Esophagus (tissue), 2 donors: Measurements from ENCODE around the gene PPARG. TPM values are rescaled to one million over a fixed set of nuclear protein-coding genes. Genes with fewer than 3 reads are reported as not detected.
"Not testable (repeated sequence)": the region's sequence is repeated elsewhere in the genome, so short reads cannot be mapped to it uniquely, and the experiment has no call there.

Experiments used
- H3K27ac ChIP-seq, 2 donors: one replicate each; pipeline ENCODE4 v1.5.1; 2013; ENCODE audit warnings: low read depth in 2 of 2, mild to moderate bottlenecking in 2 of 2, inconsistent platforms in 1 of 2, low read length in 1 of 2, moderate library complexity in 1 of 2
- H3K27me3 ChIP-seq, 2 donors: one replicate each; pipeline ENCODE4 v1.6.1; 2013; ENCODE audit warnings: low read length in 2 of 2, control low read depth in 1 of 2, mild to moderate bottlenecking in 1 of 2; ENCODE audit not compliant: insufficient read depth in 2 of 2, control insufficient read depth in 1 of 2
- H3K36me3 ChIP-seq, 2 donors: one replicate each; pipeline ENCODE4 v1.6.1; 2013; ENCODE audit warnings: low read length in 1 of 2; ENCODE audit not compliant: control insufficient read depth in 2 of 2, insufficient read depth in 2 of 2
- H3K4me1 ChIP-seq, 2 donors: one replicate each; pipeline ENCODE4 v1.6.1; 2013; ENCODE audit warnings: low read length in 1 of 2; ENCODE audit not compliant: control insufficient read depth in 2 of 2, insufficient read depth in 2 of 2
- H3K4me3 ChIP-seq, 2 donors: one replicate each; pipeline ENCODE4 v1.5.1; 2013; ENCODE audit warnings: low read length in 2 of 2, mild to moderate bottlenecking in 2 of 2, low read depth in 1 of 2, moderate library complexity in 1 of 2
- H3K9me3 ChIP-seq, 2 donors: one replicate each; pipeline ENCODE4 v1.6.1; 2013; ENCODE audit warnings: mild to moderate bottlenecking in 2 of 2, low read depth in 1 of 2, low read length in 1 of 2, moderate library complexity in 1 of 2; ENCODE audit not compliant: control insufficient read depth in 2 of 2, insufficient read depth in 1 of 2
- WGBS, 2 donors: extraction: QIAGEN DNeasy Blood & Tissue Kit; methylation state at CpG; one replicate each; pipeline ENCODE4 v1.1.7; 2013; 5-methylcytosine and 5-hydroxymethylcytosine counted together
- polyA plus RNA-seq, 2 donors: library from polyadenylated mRNA; stranded (reverse); fragments of 200-250 nt; gene quantifications; one replicate each; pipeline ENCODE4 v1.2.3, GENCODE V29; 2013
- donor health status: healthy with polysubstance abuse.
- donor health status: Bipolar disorder and iron deficiency.

PPARG gene
- polyA plus RNA-seq, 2 donors, result 2.6 to 3.4 TPM

DNA sequence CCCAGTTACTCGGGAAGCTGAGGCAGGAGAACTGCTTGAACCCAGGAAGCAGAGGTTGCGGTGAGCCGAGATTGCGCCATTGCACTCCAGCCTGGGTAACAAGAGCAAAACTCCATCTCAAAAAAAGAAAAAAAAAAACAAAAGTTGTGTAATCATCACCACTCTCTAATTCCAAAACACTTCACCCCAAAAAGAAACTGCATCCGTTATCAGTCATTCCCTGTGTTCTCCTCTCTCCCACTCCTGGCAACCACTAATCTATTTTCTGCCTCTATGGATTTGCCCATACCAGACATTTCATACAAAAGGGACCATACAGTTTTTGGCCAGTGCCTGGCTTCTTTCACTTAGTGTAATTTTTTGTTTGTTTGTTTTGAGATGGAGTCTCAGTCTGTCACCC is 12.0 kb upstream of the PPARG start:
- not testable (repeated sequence) for H3K36me3 ChIP-seq, H3K4me3 ChIP-seq
- WGBS, 2 donors, result 90 to 92% methylated on average over 5 of the region's 5 CpGs

DNA sequence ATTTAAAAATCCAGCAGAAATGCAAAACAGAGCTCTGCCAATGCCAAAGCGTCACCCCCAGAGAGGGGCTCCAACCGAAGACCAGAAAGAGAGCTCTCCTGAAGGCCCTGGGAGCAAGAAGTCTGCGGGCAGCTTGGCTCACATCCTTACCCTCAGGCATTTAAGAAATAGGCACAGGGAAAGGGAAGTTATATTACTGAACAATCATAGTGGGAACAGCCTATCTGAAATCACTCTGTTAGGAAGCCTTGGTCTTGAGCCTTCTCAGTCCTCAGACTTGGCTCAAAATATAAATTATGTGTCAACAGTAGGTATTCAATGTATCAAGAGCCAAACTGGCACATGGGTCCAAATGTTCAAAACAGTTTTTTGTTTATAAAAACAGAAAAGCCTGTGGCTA is 10.3 kb upstream of the PPARG start:
- Histone ChIP-seq H3K4me3 (no peak overlapping the region), H3K9me3 (no peaks in the 10 kb centered on the region), H3K36me3 (no peaks in the 10 kb centered on the region), H3K4me1 (no peaks in the 10 kb centered on the region), H3K27me3 (no peaks in the 10 kb centered on the region), H3K27ac (no peak overlapping the region)
- WGBS, 2 donors, result 68 to 83% methylated on average over 3 of the region's 3 CpGs

More for the DNA sequence above, 12.0 kb upstream of the PPARG start:
- not testable (repeated sequence) for H3K27me3 ChIP-seq, H3K9me3 ChIP-seq, H3K4me1 ChIP-seq, H3K27ac ChIP-seq

DNA sequence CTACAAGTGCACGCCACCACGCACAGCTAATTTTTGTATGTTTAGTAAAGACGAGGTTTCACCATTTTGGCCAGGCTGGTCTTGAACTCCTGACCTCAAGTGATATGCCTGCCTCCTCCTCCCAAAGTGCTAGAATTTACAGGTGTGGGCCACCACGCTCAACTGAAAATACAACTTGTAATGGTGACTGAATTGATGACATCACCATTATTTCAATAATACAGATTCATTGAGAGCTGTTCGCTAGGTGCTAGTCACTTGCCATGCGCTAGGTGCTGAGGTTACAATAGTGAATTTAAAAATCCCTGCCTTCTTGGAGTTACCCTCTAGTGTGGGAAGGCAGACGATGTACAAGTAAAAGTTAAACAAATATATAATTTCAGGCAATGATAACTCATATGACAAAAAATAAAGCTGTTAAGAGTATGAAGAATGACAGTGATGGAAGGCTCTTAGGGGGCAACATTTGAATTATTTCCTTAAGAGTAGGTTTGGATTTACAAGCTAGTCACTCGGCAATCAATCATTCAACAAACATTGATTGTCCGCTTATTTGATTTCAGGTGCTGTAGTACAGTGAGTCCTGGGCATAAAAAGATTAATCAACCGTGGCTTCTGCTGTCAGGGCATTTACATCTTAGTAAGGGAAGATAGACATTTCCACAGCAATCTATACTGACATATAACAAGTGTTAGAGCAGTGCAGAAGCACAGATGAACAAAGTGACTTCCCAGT is 9.1 kb upstream of the PPARG start:
- Histone ChIP-seq H3K4me3 (no peak overlapping the region), H3K36me3 (no peaks in the 10 kb centered on the region), H3K27ac (no peak overlapping the region), H3K9me3 (no peaks in the 10 kb centered on the region), H3K27me3 (peaks cover 0 to under 1% of the 10 kb centered on the region in 2 donors), H3K4me1 (no peaks in the 10 kb centered on the region)
- WGBS, 2 donors, result 84 to 90% methylated on average over 10 of the region's 10 CpGs

DNA sequence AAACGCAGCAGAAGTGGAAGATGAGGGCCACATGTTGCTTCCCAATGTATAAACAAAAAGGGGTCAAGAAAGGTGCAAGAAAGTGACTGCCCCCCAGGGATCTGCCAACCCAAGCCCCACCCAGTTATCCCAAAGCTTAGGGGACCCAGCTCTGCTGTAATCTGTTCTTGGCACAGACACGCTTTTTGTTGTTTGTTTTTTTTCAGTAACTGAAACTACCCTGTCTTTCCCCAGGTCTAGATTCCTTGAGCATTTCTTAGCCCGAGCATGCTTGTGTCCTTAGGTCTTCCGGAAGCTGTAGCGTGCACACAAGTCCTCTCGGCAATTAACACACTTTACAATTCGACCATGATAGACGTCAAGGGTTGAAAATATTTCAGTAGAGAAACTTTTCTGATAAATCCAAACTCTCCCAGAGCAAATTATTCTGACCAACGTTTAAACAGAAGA is 8.5 kb upstream of the PPARG start:
- Histone ChIP-seq H3K27me3 (peaks cover 0 to 2% of the 10 kb centered on the region in 2 donors), H3K4me3 (no peak overlapping the region), H3K9me3 (no peaks in the 10 kb centered on the region), H3K4me1 (no peaks in the 10 kb centered on the region), H3K36me3 (no peaks in the 10 kb centered on the region), H3K27ac (no peak overlapping the region)
- 52 to 53% methylated on average over 9 of the region's 9 CpGs for WGBS, 2 donors

DNA sequence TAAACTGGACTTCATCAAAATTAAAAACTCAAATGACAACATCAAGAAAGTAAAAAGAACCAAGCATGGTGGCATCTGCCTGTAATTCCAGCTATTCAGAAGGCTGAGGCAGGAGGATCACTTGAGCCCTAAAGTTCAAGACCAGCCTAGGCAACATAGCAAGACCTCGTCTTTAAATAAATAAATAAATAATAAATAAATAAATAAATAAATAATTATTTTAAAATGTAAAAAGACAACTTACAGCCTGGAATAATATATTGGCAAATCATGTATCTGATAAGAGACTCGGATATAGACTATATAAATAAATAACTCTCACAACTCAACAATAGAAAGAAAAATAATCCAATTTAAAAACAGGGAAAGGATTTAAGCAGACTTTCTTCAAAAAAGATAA is 4.3 kb upstream of the PPARG start:
- peaks cover 0 to 6% of the 10 kb centered on the region in 2 donors for H3K27me3 ChIP-seq
- H3K9me3 ChIP-seq, result no peaks in the 10 kb centered on the region
- no peaks in the 10 kb centered on the region for H3K4me1 ChIP-seq
- H3K27ac ChIP-seq, result no peak overlapping the region
- no peaks in the 10 kb centered on the region for H3K36me3 ChIP-seq
- H3K4me3 ChIP-seq, result no peak overlapping the region
- 82 to 88% methylated on average over 2 of the region's 2 CpGs for WGBS, 2 donors

DNA sequence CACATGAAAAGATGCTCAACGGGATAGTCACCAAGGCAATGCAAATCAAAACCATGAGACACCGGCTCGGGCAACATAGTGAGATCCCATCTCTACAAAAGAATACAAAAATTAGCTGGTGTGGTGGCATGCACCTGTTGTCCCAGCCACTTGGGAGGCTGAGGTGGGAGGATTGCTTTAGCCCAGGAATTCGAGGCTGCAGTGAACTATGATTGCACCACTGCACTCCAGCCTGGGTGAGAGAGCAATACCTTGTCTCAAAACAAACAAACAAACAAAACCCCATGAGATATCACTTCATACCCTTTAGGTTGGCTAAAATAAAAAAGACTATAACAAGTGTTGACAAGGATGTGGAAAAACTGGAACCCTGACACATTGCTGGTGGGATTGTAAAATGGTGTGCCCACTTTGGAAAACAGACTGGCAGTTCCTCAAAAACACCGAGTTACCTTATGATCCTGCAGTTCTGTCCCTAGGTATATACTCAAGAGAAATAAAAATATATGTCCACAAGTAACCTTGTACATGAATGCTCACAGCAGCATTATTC is 3.8 kb upstream of the PPARG start:
- Histone ChIP-seq H3K27me3 (peaks cover 0 to 6% of the 10 kb centered on the region in 2 donors), H3K4me1 (no peaks in the 10 kb centered on the region), H3K27ac (no peak overlapping the region), H3K9me3 (no peaks in the 10 kb centered on the region), H3K36me3 (no peaks in the 10 kb centered on the region), H3K4me3 (no peak overlapping the region)
- WGBS, 2 donors, result 93% methylated on average over 5 of the region's 5 CpGs

DNA sequence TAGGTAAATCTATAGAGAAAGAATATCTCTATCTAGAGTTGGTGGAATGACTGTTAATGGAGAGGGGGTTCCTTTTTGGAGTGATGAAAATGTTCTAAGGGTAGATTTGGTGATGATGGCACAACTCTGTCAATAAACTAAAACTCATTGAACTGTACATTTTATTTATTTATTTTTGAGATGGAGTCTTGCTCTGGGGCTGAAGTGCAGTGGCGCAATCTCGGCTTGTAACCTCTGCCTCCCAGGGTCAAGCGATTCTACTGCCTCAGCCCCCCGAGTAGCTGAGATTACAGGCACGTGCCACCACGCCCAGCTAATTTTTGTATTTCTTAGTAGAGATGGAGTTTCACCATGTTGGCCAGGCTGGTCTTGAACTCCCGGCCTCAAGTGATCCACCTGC is 3.1 kb upstream of the PPARG start:
- not testable (repeated sequence) for H3K36me3 ChIP-seq, H3K9me3 ChIP-seq, H3K27me3 ChIP-seq, H3K27ac ChIP-seq, H3K4me1 ChIP-seq, H3K4me3 ChIP-seq
- WGBS, 2 donors, result 96% methylated on average over 7 of the region's 7 CpGs

DNA sequence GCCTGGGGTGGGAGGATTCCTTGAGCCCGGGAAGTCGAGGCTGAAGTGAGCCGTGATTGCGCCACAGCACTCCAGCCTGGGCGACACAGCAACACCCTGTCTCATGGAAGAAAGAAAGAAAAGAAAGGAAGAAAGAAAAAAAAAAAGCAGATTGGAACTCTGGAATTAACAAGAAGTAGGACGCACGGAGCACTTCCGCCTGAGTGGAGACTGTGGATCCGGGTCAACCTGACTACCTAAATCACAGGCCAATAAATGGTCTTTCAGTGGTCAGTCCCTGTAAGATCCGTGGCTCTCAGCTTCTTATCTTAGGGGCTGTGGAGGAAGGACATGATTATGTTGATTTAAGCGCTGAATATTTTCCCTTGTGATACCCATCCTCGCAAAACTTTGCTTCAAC is 2.4 kb upstream of the PPARG start:
- Histone ChIP-seq H3K4me1 (no peaks in the 10 kb centered on the region), H3K27ac (no peak overlapping the region), H3K4me3 (no peak overlapping the region), H3K9me3 (no peaks in the 10 kb centered on the region), H3K36me3 (no peaks in the 10 kb centered on the region), H3K27me3 (peaks cover 0 to 6% of the 10 kb centered on the region in 2 donors)
- WGBS, 2 donors, result 87 to 91% methylated on average over 12 of the region's 12 CpGs

DNA sequence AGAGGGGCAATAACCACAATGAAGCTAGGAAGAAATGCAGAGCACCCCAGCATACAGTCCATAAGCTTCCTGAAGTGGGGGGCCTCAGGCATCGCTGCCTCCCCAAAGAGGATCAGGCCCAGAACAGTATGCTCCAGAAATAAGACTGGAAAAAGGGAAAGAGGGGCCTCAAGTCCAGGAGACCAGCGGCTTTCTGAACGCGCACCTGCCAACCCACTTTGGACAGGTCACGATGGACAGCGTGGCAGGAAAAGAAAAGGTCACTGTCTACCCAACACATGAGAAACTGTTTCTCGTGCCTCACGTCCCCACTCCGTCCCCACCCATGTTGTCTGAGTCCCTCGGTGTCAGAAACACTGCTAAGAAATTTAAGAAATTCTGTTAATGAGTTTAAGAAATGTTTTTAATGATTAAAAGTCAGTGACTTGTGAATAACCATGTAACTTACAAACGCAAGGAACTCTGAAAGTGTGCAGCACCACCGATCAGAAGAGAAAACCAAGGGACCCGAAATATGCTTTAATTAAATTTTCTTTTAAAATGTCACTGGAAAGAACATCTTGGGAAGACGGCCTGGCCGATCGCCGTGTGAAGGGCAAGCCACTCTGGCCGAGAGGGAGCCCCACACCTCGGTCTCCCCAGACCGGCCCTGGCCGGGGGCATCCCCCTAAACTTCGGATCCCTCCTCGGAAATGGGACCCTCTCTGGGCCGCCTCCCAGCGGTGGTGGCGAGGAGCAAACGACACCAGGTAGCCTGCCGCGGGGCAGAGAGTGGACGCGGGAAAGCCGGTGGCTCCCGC is 1.7 kb upstream of the PPARG start:
- H3K36me3 ChIP-seq, result no peaks in the 10 kb centered on the region
- peaks cover 0 to 6% of the 10 kb centered on the region in 2 donors for H3K27me3 ChIP-seq
- H3K27ac ChIP-seq, result no peak overlapping the region
- H3K4me3 ChIP-seq, result peak overlapping the region; percentile 47 to 74
- no peaks in the 10 kb centered on the region for H3K4me1 ChIP-seq
- no peaks in the 10 kb centered on the region for H3K9me3 ChIP-seq
- WGBS, 2 donors, result 24 to 26% methylated on average over 28 to 33 of the region's 33 CpGs
